H1 (cell line): Measurements from ENCODE around the gene GPR101.

Experiments
- CHD2 ChIP-seq: IDR thresholded peaks from 2 replicates; pipeline ENCODE4 v1.6.1; 2012; ENCODE audit warnings: low read length, improper control_type of control experiment
- EZH2 ChIP-seq: fragments of 200-600 bp; sonication (generic); IDR thresholded peaks from 2 replicates; pipeline ENCODE4 v1.7.1; 2012; ENCODE audit warnings: low read depth, mild to moderate bottlenecking, moderate library complexity, low read length, inconsistent platforms; ENCODE audit not compliant: severe bottlenecking
- GABPA ChIP-seq: IDR thresholded peaks from 2 replicates; pipeline ENCODE4 v1.6.1; 2011; ENCODE audit warnings: mild to moderate bottlenecking, low read length, moderate library complexity, borderline replicate concordance; ENCODE audit not compliant: insufficient read depth
- MAFK ChIP-seq: IDR thresholded peaks from 2 replicates; pipeline ENCODE4 v1.6.1; 2012; ENCODE audit warnings: low read depth, mild to moderate bottlenecking, improper control_type of control experiment, low read length
- SP4 ChIP-seq: IDR thresholded peaks from 2 replicates; pipeline ENCODE4 v1.6.1; 2012; ENCODE audit warnings: low read length, inconsistent platforms
- TF ChIP-seq, protein P1 (sequence below), 3 experiments: IDR thresholded peaks; 1 replicate in 2 of 3; 2 replicates in 1 of 3; pipeline versions ENCODE4 v1.5.1 to v1.6.1; 2011; ENCODE audit warnings: low read length in 3 of 3, mild to moderate bottlenecking in 3 of 3, inconsistent platforms in 2 of 3, low read depth in 1 of 3, moderate library complexity in 1 of 3; ENCODE audit not compliant: insufficient read depth in 1 of 3; ENCODE audit errors: control extremely low read depth in 1 of 3

- TF ChIP-seq GABPA (no peak), CHD2 (no peak), SP4 (no peak), EZH2 (no peak), MAFK (no peak)
- TF ChIP-seq, protein P1, sequence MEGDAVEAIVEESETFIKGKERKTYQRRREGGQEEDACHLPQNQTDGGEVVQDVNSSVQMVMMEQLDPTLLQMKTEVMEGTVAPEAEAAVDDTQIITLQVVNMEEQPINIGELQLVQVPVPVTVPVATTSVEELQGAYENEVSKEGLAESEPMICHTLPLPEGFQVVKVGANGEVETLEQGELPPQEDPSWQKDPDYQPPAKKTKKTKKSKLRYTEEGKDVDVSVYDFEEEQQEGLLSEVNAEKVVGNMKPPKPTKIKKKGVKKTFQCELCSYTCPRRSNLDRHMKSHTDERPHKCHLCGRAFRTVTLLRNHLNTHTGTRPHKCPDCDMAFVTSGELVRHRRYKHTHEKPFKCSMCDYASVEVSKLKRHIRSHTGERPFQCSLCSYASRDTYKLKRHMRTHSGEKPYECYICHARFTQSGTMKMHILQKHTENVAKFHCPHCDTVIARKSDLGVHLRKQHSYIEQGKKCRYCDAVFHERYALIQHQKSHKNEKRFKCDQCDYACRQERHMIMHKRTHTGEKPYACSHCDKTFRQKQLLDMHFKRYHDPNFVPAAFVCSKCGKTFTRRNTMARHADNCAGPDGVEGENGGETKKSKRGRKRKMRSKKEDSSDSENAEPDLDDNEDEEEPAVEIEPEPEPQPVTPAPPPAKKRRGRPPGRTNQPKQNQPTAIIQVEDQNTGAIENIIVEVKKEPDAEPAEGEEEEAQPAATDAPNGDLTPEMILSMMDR (IDR thresholded peaks at IDR 0.05; ENCODE audit: control extremely low read depth in 1 of 3, insufficient read depth in 1 of 3, low read depth in 1 of 3, low read length in 3 of 3) = no peak
These were observed 34.8 kb downstream of the GPR101 start for GRCh38 chrX:136999024-136999423.
